Measurements from ENCODE around the gene MEGF11. TPM values are rescaled to one million over a fixed set of nuclear protein-coding genes. Genes with fewer than 3 reads are reported as not detected.

Gene MEGF11
- total RNA-seq, 4 donors from 2014 or later: 0.87 to 7.3 (median 4.9) TPM

- no peaks in the 10 kb centered on the region for H3K4me1 ChIP-seq
- WGBS, 2 donors: 40 to 47% methylated on average over 5 of the region's 5 CpGs
- H3K36me3 ChIP-seq: no peaks in the 10 kb centered on the region
- no peak overlapping the region for H3K27ac ChIP-seq
- H3K4me3 ChIP-seq: no peak overlapping the region
- TF ChIP-seq EP300 (IDR thresholded peaks at IDR 0.05): no peak
- TF ChIP-seq CTCF (IDR thresholded peaks at IDR 0.05): no peak
- TF ChIP-seq POLR2A (IDR thresholded peaks at IDR 0.05): no peak
- peaks cover 0 to 54% of the 10 kb centered on the region in 2 donors for H3K27me3 ChIP-seq
- peaks cover 0 to 6% (median 0%) of the 10 kb centered on the region in 4 donors for H3K9me3 ChIP-seq
- DNase-seq (ENCODE audit: low spot score in 2 of 2): no peak
Measured at GRCh38 chr15:66036859-66037258, 216.7 kb downstream of the MEGF11 start.

- WGBS, 2 donors: 47 to 72% methylated on average over 5 of the region's 5 CpGs
- no peak overlapping the region for H3K4me3 ChIP-seq
- no peak for DNase-seq (ENCODE audit: low spot score in 2 of 2)
- H3K36me3 ChIP-seq: no peaks in the 10 kb centered on the region
- H3K27ac ChIP-seq: no peak overlapping the region
- peaks cover 0 to 53% of the 10 kb centered on the region in 2 donors for H3K27me3 ChIP-seq
- peaks cover 0 to 6% (median 0%) of the 10 kb centered on the region in 4 donors for H3K9me3 ChIP-seq
- H3K4me1 ChIP-seq: no peaks in the 10 kb centered on the region
- TF ChIP-seq EP300 (IDR thresholded peaks at IDR 0.05): no peak
- TF ChIP-seq POLR2A (IDR thresholded peaks at IDR 0.05): no peak
- TF ChIP-seq CTCF (IDR thresholded peaks at IDR 0.05): no peak
Measured at GRCh38 chr15:66035901-66036300, 217.6 kb downstream of the MEGF11 start.

DNA sequence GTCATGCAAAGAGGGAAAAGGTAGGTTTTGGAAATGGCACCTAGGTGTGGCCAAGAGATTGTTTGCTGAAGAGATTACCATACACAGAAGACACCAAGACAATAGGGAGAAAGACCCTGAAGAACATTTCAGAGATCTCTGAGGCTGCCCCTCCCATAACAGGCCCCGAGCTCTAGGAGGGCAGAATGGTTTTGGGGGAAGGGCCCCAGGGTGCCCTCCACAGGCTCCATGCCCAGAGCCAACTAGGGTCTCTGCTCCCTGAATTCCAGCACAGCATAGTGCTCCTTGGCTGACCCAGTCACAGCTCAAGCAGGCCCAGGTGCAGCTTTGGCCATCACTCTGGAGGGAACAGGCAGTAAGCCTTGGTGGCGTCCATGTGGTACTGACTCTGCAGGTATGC is 220.4 kb downstream of the MEGF11 start:
- peaks cover 0 to 28% of the 10 kb centered on the region in 2 donors for H3K27me3 ChIP-seq
- DNase-seq (ENCODE audit: low spot score in 2 of 2): no peak
- TF ChIP-seq POLR2A (IDR thresholded peaks at IDR 0.05): no peak
- TF ChIP-seq EP300 (IDR thresholded peaks at IDR 0.05): no peak
- no peak for TF ChIP-seq CTCF (IDR thresholded peaks at IDR 0.05)
- no peak overlapping the region for H3K4me3 ChIP-seq
- H3K27ac ChIP-seq: no peak overlapping the region
- 83 to 84% methylated on average over 2 of the region's 2 CpGs for WGBS, 2 donors
- peaks cover 0 to 6% (median 0%) of the 10 kb centered on the region in 4 donors for H3K9me3 ChIP-seq
- H3K36me3 ChIP-seq: no peaks in the 10 kb centered on the region
- no peaks in the 10 kb centered on the region for H3K4me1 ChIP-seq

DNA sequence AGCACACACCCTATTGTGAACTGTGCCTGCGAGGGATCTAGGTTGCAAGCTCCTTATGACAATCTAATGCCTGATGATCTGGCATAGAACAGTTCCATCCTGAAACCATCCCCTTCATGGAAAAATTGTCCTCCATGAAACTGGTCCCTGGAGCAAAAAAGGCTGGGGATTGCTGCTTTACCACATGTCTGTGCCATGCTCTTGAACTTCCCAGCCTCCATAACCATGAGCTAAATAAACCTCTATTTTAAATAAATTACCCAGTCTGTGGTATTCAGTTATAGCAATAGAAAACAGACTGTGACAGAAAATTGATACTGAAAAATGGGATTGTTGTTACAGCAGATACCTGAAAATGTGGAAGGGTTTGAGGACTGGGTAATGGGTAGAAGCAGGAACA is 221.5 kb downstream of the MEGF11 start:
- 82 to 100% methylated on average over 1 of the region's 1 CpG for WGBS, 2 donors
- no peak overlapping the region for H3K27ac ChIP-seq
- H3K9me3 ChIP-seq: peaks cover 0 to 6% (median 0%) of the 10 kb centered on the region in 4 donors
- TF ChIP-seq CTCF (IDR thresholded peaks at IDR 0.05) (no peak), EP300 (IDR thresholded peaks at IDR 0.05) (no peak), POLR2A (IDR thresholded peaks at IDR 0.05) (no peak)
- no peaks in the 10 kb centered on the region for H3K36me3 ChIP-seq
- H3K27me3 ChIP-seq: peaks cover 0 to 19% of the 10 kb centered on the region in 2 donors
- H3K4me1 ChIP-seq: no peaks in the 10 kb centered on the region
- no peak for DNase-seq (ENCODE audit: low spot score in 2 of 2)
- H3K4me3 ChIP-seq: no peak overlapping the region

GRCh38 chr15:66030650-66031049 is 222.9 kb downstream of the MEGF11 start:
- Histone ChIP-seq H3K27ac (no peak overlapping the region), H3K9me3 (peaks cover 0 to 6% (median 0%) of the 10 kb centered on the region in 4 donors), H3K27me3 (peaks cover 0 to 11% of the 10 kb centered on the region in 2 donors), H3K4me3 (no peak overlapping the region), H3K4me1 (no peaks in the 10 kb centered on the region), H3K36me3 (no peaks in the 10 kb centered on the region)
- no peak for TF ChIP-seq EP300 (IDR thresholded peaks at IDR 0.05)
- no peak for TF ChIP-seq CTCF (IDR thresholded peaks at IDR 0.05)
- no peak for TF ChIP-seq POLR2A (IDR thresholded peaks at IDR 0.05)
- no peak for DNase-seq (ENCODE audit: low spot score in 2 of 2)
- 68 to 72% methylated on average over 4 of the region's 4 CpGs for WGBS, 2 donors
